Measurements from ENCODE around the gene MIER2.

- TF ChIP-seq CTCF (IDR thresholded peaks at IDR 0.05; ENCODE audit: low read length): no peak
- no peak for TF ChIP-seq EZH2 (IDR thresholded peaks at IDR 0.05; ENCODE audit: borderline replicate concordance, low read length)
These were observed 47.9 kb upstream of the MIER2 start for GRCh38 chr19:392375-392970.

Measured in OCI-LY1 (cell line).